HCT116 (cell line): ENCODE data around the gene CDHR5.

Experiments
- EGR1 ChIP-seq: IDR thresholded peaks from 2 replicates; pipeline ENCODE4 v1.6.1; 2012; ENCODE audit warnings: low read depth
- ELF1 ChIP-seq: IDR thresholded peaks from 2 replicates; pipeline ENCODE4 v1.6.1; 2012; ENCODE audit warnings: low read depth, borderline replicate concordance
- EZH2 ChIP-seq: fragments of 200-600 bp; sonication (generic); IDR thresholded peaks from 2 replicates; pipeline ENCODE4 v1.6.1; 2017; ENCODE audit warnings: antibody characterized with exemption, mixed run types
- EZH2phosphoT487 ChIP-seq: fragments of 200-600 bp; IDR thresholded peaks from 2 replicates; pipeline ENCODE4 v1.6.1; 2018; ENCODE audit warnings: antibody characterized with exemption, borderline replicate concordance
- JUND ChIP-seq: IDR thresholded peaks from 2 replicates; pipeline ENCODE4 v1.6.1; 2012
- POLR2A ChIP-seq: IDR thresholded peaks from 2 replicates; pipeline ENCODE4 v1.7.0; 2011; ENCODE audit warnings: borderline replicate concordance; ENCODE audit not compliant: insufficient read depth, insufficient read length; ENCODE audit errors: extremely low read depth
- RAD21 ChIP-seq: IDR thresholded peaks from 2 replicates; pipeline ENCODE4 v1.6.1; 2012; ENCODE audit warnings: low read depth, mild to moderate bottlenecking
- SP1 ChIP-seq: IDR thresholded peaks from 2 replicates; pipeline ENCODE4 v1.6.1; 2012; ENCODE audit warnings: low read depth
- ZFX ChIP-seq: fragments of 450-650 bp; IDR thresholded peaks from 2 replicates; pipeline ENCODE4 v1.6.1; 2017
- TF ChIP-seq, protein P1 (sequence below), 3 experiments: fragments of 200-600 bp in 1 of 3; sonication (generic) in 1 of 3; IDR thresholded peaks in 2 of 3; conservative IDR thresholded peaks in 1 of 3; 2 replicates each; pipeline ENCODE4 v1.5.1; 2012 to 2017; ENCODE audit warnings: low read depth in 2 of 3, low read length in 2 of 3, antibody characterized with exemption in 1 of 3, borderline replicate concordance in 1 of 3, control low read depth in 1 of 3, mild to moderate bottlenecking in 1 of 3, mixed read lengths in 1 of 3, mixed run types in 1 of 3, moderate library complexity in 1 of 3; ENCODE audit not compliant: insufficient read depth in 1 of 3
- TF ChIP-seq, protein P2 (sequence below): IDR thresholded peaks from 2 replicates; pipeline ENCODE4 v1.6.1; 2012

DNA sequence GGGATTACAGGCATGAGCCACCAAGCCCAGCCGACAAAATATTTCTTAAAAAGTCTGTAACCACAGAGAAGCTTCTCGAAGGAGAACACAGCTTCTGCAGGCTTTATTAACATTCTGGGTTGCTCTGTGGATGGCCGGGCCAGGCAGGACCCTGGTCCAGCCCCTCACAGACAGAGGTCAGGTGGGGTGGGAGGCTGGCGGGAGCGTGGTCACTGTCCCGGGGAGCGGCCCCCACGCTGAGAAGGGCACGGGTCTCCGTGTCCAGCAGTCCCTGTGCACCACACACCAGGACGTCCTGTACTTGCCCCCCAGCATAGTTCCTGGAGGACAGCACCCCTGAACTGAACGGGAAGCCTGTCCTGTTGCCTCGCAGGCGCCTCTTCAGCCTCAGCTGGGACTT lies 31.7 kb upstream of the CDHR5 start:
- TF ChIP-seq, protein P1, sequence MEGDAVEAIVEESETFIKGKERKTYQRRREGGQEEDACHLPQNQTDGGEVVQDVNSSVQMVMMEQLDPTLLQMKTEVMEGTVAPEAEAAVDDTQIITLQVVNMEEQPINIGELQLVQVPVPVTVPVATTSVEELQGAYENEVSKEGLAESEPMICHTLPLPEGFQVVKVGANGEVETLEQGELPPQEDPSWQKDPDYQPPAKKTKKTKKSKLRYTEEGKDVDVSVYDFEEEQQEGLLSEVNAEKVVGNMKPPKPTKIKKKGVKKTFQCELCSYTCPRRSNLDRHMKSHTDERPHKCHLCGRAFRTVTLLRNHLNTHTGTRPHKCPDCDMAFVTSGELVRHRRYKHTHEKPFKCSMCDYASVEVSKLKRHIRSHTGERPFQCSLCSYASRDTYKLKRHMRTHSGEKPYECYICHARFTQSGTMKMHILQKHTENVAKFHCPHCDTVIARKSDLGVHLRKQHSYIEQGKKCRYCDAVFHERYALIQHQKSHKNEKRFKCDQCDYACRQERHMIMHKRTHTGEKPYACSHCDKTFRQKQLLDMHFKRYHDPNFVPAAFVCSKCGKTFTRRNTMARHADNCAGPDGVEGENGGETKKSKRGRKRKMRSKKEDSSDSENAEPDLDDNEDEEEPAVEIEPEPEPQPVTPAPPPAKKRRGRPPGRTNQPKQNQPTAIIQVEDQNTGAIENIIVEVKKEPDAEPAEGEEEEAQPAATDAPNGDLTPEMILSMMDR (IDR thresholded peaks at IDR 0.05 in 2 of 3, conservative IDR thresholded peaks at IDR 0.05 in 1 of 3; ENCODE audit: borderline replicate concordance in 1 of 3, insufficient read depth in 1 of 3, low read depth in 2 of 3, low read length in 2 of 3): no peak
- no peak for TF ChIP-seq POLR2A
- TF ChIP-seq EZH2: no peak
- no peak for TF ChIP-seq RAD21
- no peak for TF ChIP-seq JUND
- no peak for TF ChIP-seq EZH2phosphoT487
- TF ChIP-seq, protein P2, sequence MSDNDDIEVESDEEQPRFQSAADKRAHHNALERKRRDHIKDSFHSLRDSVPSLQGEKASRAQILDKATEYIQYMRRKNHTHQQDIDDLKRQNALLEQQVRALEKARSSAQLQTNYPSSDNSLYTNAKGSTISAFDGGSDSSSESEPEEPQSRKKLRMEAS: no peak
- no peak for TF ChIP-seq ZFX
- TF ChIP-seq EGR1: no peak
- TF ChIP-seq ELF1: no peak
- no peak for TF ChIP-seq SP1
